Measurements from ENCODE around the gene PRKAR1B. TPM values are rescaled to one million over a fixed set of nuclear protein-coding genes. Genes with fewer than 3 reads are reported as not detected.

The PRKAR1B gene
- total and polyA plus RNA-seq, 10 of the 15 experiments (the other 5 are each of a cell fraction or from before 2014, with no cell fraction given) = 1.4 to 45.6 (median 19.3) TPM

GRCh38 chr7:500521-501420 lies 226.3 kb downstream of the PRKAR1B start:
- Histone ChIP-seq H3K27me3 (replicated peaks in 1 of 2; ENCODE audit: control insufficient read depth in 2 of 2, insufficient read depth in 2 of 2, low read length in 1 of 2) (no peaks in the 10 kb centered on the region), H3K4me3 (no peak overlapping the region), H4K20me1 (ENCODE audit: control insufficient read depth, insufficient read depth) (no peaks in the 10 kb centered on the region), H3K79me2 (ENCODE audit: control insufficient read depth, insufficient read depth, low read length) (no peaks in the 10 kb centered on the region), H3K4me2 (ENCODE audit: control insufficient read depth, insufficient read depth) (no peak overlapping the region), H3K9me3 (replicated peaks; ENCODE audit: control insufficient read depth, insufficient read depth, low read length) (no peaks in the 10 kb centered on the region), H3K9ac (ENCODE audit: control insufficient read depth, insufficient read depth, low read length) (no peak overlapping the region), H3K36me3 (ENCODE audit: control insufficient read depth in 2 of 2, insufficient read depth in 2 of 2, low read length in 1 of 2) (peaks cover 0 to 6% of the 10 kb centered on the region in 2 experiments; a peak in 2 of 4 replicates), H2AFZ (ENCODE audit: control insufficient read depth, low read depth, low read length) (no peak overlapping the region), H3K4me1 (ENCODE audit: control insufficient read depth, insufficient read depth, low read length) (no peaks in the 10 kb centered on the region), H3K27ac (ENCODE audit: control insufficient read depth, insufficient read depth) (no peak overlapping the region)
- ChIA-PET SMC1A (ENCODE audit: uncharacterized antibody, unreplicated experiment) (no interaction called here), POLR2A (no interaction called here), RAD21 (ENCODE audit: unreplicated experiment) (no interaction called here), CTCF (no interaction called here)
- BruUV-seq (replicated peaks) = no TSS peak
- no peak for ATAC-seq
- in situ Hi-C loops (cut with MboI) = no loop called here
- WGBS (ENCODE audit: insufficient coverage, insufficient replicate concordance, low lambda C conversion rate, missing lambda C conversion rate) = 94% methylated on average over 35 of the region's 35 CpGs
- FAIRE-seq = no peak
- intact Hi-C loops (cut with micrococcal nuclease; ENCODE audit: unreplicated experiment) = no loop called here
- no peak for DNase-seq (ENCODE audit: low read depth, low spot score)
- no peak for TF ChIP-seq CUX1 (IDR thresholded peaks at IDR 0.05; ENCODE audit: insufficient replicate concordance, low read depth, low read length)
- no peak for TF ChIP-seq NRF1 (conservative IDR thresholded peaks at IDR 0.05; ENCODE audit: low read depth, low read length)
- no peak for TF ChIP-seq MEF2B (IDR thresholded peaks at IDR 0.05; ENCODE audit: partially characterized antibody, poor library complexity, severe bottlenecking)
- no peak for TF ChIP-seq ATF7 (IDR thresholded peaks at IDR 0.05; ENCODE audit: low read depth)
- no peak for TF ChIP-seq PAX8 (IDR thresholded peaks at IDR 0.05)
- TF ChIP-seq TCF7 (IDR thresholded peaks at IDR 0.05; ENCODE audit: borderline replicate concordance) = no peak
- TF ChIP-seq TAF1 (IDR thresholded peaks at IDR 0.05; ENCODE audit: borderline replicate concordance, low read depth, low read length) = no peak
- no peak for TF ChIP-seq RELA (IDR thresholded peaks at IDR 0.05; ENCODE audit: borderline replicate concordance, partially characterized antibody)
- no peak for TF ChIP-seq PML (IDR thresholded peaks at IDR 0.05; ENCODE audit: low read length)
- no peak for TF ChIP-seq PAX5 (IDR thresholded peaks at IDR 0.05; ENCODE audit: borderline replicate concordance, low read depth, low read length)
- TF ChIP-seq USF2 (IDR thresholded peaks at IDR 0.05; ENCODE audit: borderline replicate concordance, low read depth, low read length) = no peak
- no peak for TF ChIP-seq NFYB (IDR thresholded peaks at IDR 0.05; ENCODE audit: insufficient read depth, low read depth, low read length)
- no peak for TF ChIP-seq SMAD5 (IDR thresholded peaks at IDR 0.05; ENCODE audit: low read depth)
- no peak for TF ChIP-seq YBX1 (IDR thresholded peaks at IDR 0.05)
- TF ChIP-seq PBX3 (IDR thresholded peaks at IDR 0.05; ENCODE audit: insufficient replicate concordance, low read depth, low read length) = no peak
- no peak for TF ChIP-seq JUND (IDR thresholded peaks at IDR 0.05; ENCODE audit: low read depth, low read length)
- TF ChIP-seq CEBPB (IDR thresholded peaks at IDR 0.05; ENCODE audit: borderline replicate concordance in 1 of 2, low read depth in 2 of 2, low read length in 2 of 2) = no peak
- no peak for TF ChIP-seq IKZF2 (IDR thresholded peaks at IDR 0.05)

Data from GM12878 (cell line).